ENCODE results near the gene NDOR1.
A peak's percentile ranks its signal among the peaks of the same experiment; 100 is the strongest.

NDOR1 gene

GRCh38 chr9:137186385-137186784 is 19.1 kb upstream of the NDOR1 start:
- H3K27me3 Mint-ChIP-seq = no peaks in the 10 kb centered on the region
- H3K4me1 Mint-ChIP-seq (ENCODE audit: low read depth) = peaks cover 22% of the 10 kb centered on the region
- peak overlapping the region; percentile 90 for H3K4me3 Mint-ChIP-seq
- H3K36me3 Mint-ChIP-seq = no peaks in the 10 kb centered on the region
- no peaks in the 10 kb centered on the region for H3K9me3 Mint-ChIP-seq (ENCODE audit: low read depth)
- no peak overlapping the region for H3K27ac Mint-ChIP-seq

GRCh38 chr9:137187386-137187785 is 18.1 kb upstream of the NDOR1 start:
- H3K9me3 Mint-ChIP-seq (ENCODE audit: low read depth) = no peaks in the 10 kb centered on the region
- H3K4me3 Mint-ChIP-seq = peak overlapping the region; percentile 90
- peaks cover 22% of the 10 kb centered on the region for H3K4me1 Mint-ChIP-seq (ENCODE audit: low read depth)
- no peaks in the 10 kb centered on the region for H3K36me3 Mint-ChIP-seq
- H3K27me3 Mint-ChIP-seq = no peaks in the 10 kb centered on the region
- peak overlapping the region; percentile 83 for H3K27ac Mint-ChIP-seq

GRCh38 chr9:137188086-137188489 is 17.4 kb upstream of the NDOR1 start:
- Mint-ChIP-seq H3K4me3 (peak overlapping the region; percentile 90), H3K9me3 (ENCODE audit: low read depth) (no peaks in the 10 kb centered on the region), H3K27ac (peak overlapping the region; percentile 76), H3K36me3 (no peaks in the 10 kb centered on the region), H3K27me3 (no peaks in the 10 kb centered on the region), H3K4me1 (ENCODE audit: low read depth) (peaks cover 22% of the 10 kb centered on the region)

GRCh38 chr9:137188490-137189296 is 16.8 kb upstream of the NDOR1 start, which contains the start of the genes ANAPC2 and SSNA1:
Gene ANAPC2, minus strand, starts transcription at chr9:137188560. Its CDS starts 28 bp downstream, at chr9:137188532.
Gene SSNA1, plus strand, starts transcription at chr9:137188676. Its CDS starts 51 bp downstream, at chr9:137188727.
- H3K9me3 Mint-ChIP-seq (ENCODE audit: low read depth) = no peaks in the 10 kb centered on the region
- peak within 1 kb of the TSS; percentile 96 for H3K4me3 Mint-ChIP-seq
- no peaks in the 10 kb centered on the region for H3K36me3 Mint-ChIP-seq

GRCh38 chr9:137189297-137190295 is 15.9 kb upstream of the NDOR1 start:
- peak overlapping the region; percentile 92 for H3K27ac Mint-ChIP-seq
- peaks cover 22% of the 10 kb centered on the region for H3K4me1 Mint-ChIP-seq (ENCODE audit: low read depth)
- no peaks in the 10 kb centered on the region for H3K9me3 Mint-ChIP-seq (ENCODE audit: low read depth)
- H3K4me3 Mint-ChIP-seq = peak overlapping the region; percentile 96
- H3K36me3 Mint-ChIP-seq = no peaks in the 10 kb centered on the region
- H3K27me3 Mint-ChIP-seq = no peaks in the 10 kb centered on the region

More at GRCh38 chr9:137188490-137189296, 16.8 kb upstream of the NDOR1 start, which contains the start of the genes ANAPC2 and SSNA1:
- Mint-ChIP-seq H3K4me1 (ENCODE audit: low read depth) (peaks cover 22% of the 10 kb centered on the region), H3K27me3 (no peaks in the 10 kb centered on the region), H3K27ac (peak within 1 kb of the TSS; percentile 92)

GRCh38 chr9:137190315-137190856 is 15.1 kb upstream of the NDOR1 start:
- peaks cover 22% of the 10 kb centered on the region for H3K4me1 Mint-ChIP-seq (ENCODE audit: low read depth)
- no peaks in the 10 kb centered on the region for H3K9me3 Mint-ChIP-seq (ENCODE audit: low read depth)
- H3K27ac Mint-ChIP-seq = peak overlapping the region; percentile 64
- H3K4me3 Mint-ChIP-seq = peak overlapping the region; percentile 68
- H3K36me3 Mint-ChIP-seq = no peaks in the 10 kb centered on the region
- no peaks in the 10 kb centered on the region for H3K27me3 Mint-ChIP-seq

- no peak overlapping the region for H3K27ac Mint-ChIP-seq
- peaks cover 22% of the 10 kb centered on the region for H3K4me1 Mint-ChIP-seq (ENCODE audit: low read depth)
- no peaks in the 10 kb centered on the region for H3K9me3 Mint-ChIP-seq (ENCODE audit: low read depth)
These were observed 14.3 kb upstream of the NDOR1 start for GRCh38 chr9:137191245-137191644.

GRCh38 chr9:137191691-137192447 is 13.6 kb upstream of the NDOR1 start:
- peaks cover 18% of the 10 kb centered on the region for H3K4me1 Mint-ChIP-seq (ENCODE audit: low read depth)
- H3K36me3 Mint-ChIP-seq = no peaks in the 10 kb centered on the region
- no peak overlapping the region for H3K27ac Mint-ChIP-seq
- no peak overlapping the region for H3K4me3 Mint-ChIP-seq
- no peaks in the 10 kb centered on the region for H3K9me3 Mint-ChIP-seq (ENCODE audit: low read depth)
- no peaks in the 10 kb centered on the region for H3K27me3 Mint-ChIP-seq

More at GRCh38 chr9:137191245-137191644, 14.3 kb upstream of the NDOR1 start:
- Mint-ChIP-seq H3K4me3 (peak overlapping the region; percentile 68), H3K36me3 (no peaks in the 10 kb centered on the region), H3K27me3 (no peaks in the 10 kb centered on the region)

DNA sequence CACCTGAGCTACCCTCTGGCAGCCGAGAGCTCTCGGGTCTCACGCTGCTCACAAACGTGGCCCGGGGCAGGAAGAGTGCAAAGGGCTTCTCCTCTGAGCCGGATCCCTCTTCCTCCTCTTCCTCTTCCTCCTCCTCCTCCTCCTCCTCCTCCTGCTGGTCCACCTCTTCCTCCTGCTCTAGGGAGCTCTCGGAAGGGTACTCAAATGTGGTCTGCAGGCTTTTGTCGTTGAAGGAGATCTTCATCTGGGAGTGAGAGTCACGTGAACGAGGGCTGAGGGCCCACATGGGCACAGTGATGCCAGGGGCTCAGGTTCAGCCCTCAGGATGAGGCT is 13.1 kb upstream of the NDOR1 start:
- H3K27ac Mint-ChIP-seq = no peak overlapping the region
- H3K4me3 Mint-ChIP-seq = no peak overlapping the region
- H3K4me1 Mint-ChIP-seq (ENCODE audit: low read depth) = peaks cover 14% of the 10 kb centered on the region
- no peaks in the 10 kb centered on the region for H3K27me3 Mint-ChIP-seq
- H3K9me3 Mint-ChIP-seq (ENCODE audit: low read depth) = no peaks in the 10 kb centered on the region
- H3K36me3 Mint-ChIP-seq = no peaks in the 10 kb centered on the region

GRCh38 chr9:137192859-137193258 is 12.6 kb upstream of the NDOR1 start:
- peaks cover 11% of the 10 kb centered on the region for H3K4me1 Mint-ChIP-seq (ENCODE audit: low read depth)
- H3K4me3 Mint-ChIP-seq = no peak overlapping the region
- no peaks in the 10 kb centered on the region for H3K36me3 Mint-ChIP-seq
- no peak overlapping the region for H3K27ac Mint-ChIP-seq
- H3K27me3 Mint-ChIP-seq = no peaks in the 10 kb centered on the region
- no peaks in the 10 kb centered on the region for H3K9me3 Mint-ChIP-seq (ENCODE audit: low read depth)

DNA sequence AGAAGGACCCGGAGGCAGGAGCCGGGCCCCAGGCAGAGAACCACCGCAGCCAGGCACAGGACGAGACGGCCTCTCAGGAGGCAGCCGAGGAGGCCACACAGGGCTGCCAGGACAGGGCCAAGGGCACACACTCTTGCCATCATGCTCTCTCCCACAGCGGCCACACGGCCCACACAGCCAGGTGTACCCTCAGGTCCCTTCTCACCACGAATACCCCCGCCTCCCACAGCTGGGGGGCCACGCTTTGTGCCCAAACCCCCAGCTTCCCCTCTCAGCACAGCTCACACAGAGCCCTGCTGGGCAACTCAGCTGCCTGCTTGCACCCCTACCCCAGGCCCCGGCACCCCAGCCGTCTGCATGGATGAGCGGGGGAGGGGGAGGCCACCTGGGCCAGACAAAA is 11.7 kb upstream of the NDOR1 start:
- no peaks in the 10 kb centered on the region for H3K27me3 Mint-ChIP-seq
- H3K36me3 Mint-ChIP-seq = no peaks in the 10 kb centered on the region
- H3K9me3 Mint-ChIP-seq (ENCODE audit: low read depth) = no peaks in the 10 kb centered on the region
- peaks cover 9% of the 10 kb centered on the region for H3K4me1 Mint-ChIP-seq (ENCODE audit: low read depth)
- H3K4me3 Mint-ChIP-seq = no peak overlapping the region
- no peak overlapping the region for H3K27ac Mint-ChIP-seq

DNA sequence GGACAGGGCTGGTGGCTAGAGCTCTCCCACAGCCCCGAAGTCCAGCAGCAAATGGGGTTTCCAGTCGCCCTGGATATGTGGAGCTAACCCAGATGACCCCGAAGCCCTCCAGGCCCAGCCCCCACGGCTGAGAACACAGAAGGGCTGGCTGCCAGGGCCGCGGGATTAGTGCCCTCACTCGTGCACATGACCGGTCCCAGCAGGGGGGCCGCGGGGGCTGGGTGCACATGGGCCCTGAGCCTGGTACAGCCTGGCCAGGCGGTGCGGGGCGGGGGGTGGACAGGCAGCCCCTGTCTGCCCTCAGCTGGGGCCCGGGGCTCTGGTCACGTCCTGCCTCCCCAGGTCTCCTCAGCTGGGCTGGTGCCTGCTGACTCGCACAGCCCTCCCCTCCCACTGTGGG is 11.1 kb upstream of the NDOR1 start:
- Mint-ChIP-seq H3K9me3 (ENCODE audit: low read depth) (no peaks in the 10 kb centered on the region), H3K27ac (no peak overlapping the region), H3K27me3 (no peaks in the 10 kb centered on the region), H3K4me3 (no peak overlapping the region), H3K4me1 (ENCODE audit: low read depth) (peaks cover 6% of the 10 kb centered on the region), H3K36me3 (no peaks in the 10 kb centered on the region)

DNA sequence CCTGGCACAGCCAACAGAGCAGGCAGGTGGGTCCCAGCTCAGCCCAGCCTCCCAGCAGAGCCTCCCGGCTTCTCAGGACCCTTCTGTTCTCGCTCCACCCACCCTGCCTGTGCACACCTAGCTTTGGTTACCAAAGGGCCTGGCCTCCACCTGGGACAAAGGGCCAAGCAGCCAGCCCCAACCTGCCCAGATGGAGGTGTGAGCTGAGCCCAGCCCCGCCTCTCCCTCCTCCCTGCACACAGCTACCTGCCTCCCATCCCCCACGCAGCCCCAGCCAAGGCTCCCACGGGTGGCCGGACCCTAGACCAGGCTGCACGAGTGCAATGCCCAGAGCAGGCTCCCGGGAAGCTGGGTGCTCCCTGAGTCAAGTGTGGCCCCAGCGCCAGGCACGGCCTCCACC is 10.6 kb upstream of the NDOR1 start:
- no peaks in the 10 kb centered on the region for H3K36me3 Mint-ChIP-seq
- H3K27me3 Mint-ChIP-seq = no peaks in the 10 kb centered on the region
- peaks cover 6% of the 10 kb centered on the region for H3K4me1 Mint-ChIP-seq (ENCODE audit: low read depth)
- H3K9me3 Mint-ChIP-seq (ENCODE audit: low read depth) = no peaks in the 10 kb centered on the region
- no peak overlapping the region for H3K4me3 Mint-ChIP-seq
- no peak overlapping the region for H3K27ac Mint-ChIP-seq

GRCh38 chr9:137195525-137196220 is 9.8 kb upstream of the NDOR1 start:
- H3K4me1 Mint-ChIP-seq (ENCODE audit: low read depth) = peaks cover 5% of the 10 kb centered on the region
- H3K27me3 Mint-ChIP-seq = no peaks in the 10 kb centered on the region
- no peak overlapping the region for H3K27ac Mint-ChIP-seq
- H3K4me3 Mint-ChIP-seq = no peak overlapping the region
- no peaks in the 10 kb centered on the region for H3K9me3 Mint-ChIP-seq (ENCODE audit: low read depth)
- H3K36me3 Mint-ChIP-seq = no peaks in the 10 kb centered on the region
